OCI-LY3 (cell line): ENCODE measurements around the gene PSMG1.
A peak's percentile ranks its signal among the peaks of the same experiment; 100 is the strongest.
"Not testable (repeated sequence)": the region's sequence is repeated elsewhere in the genome, so short reads cannot be mapped to it uniquely, and the experiment has no call there.

Source experiments
- H2AFZ ChIP-seq: fragments of 200-600, 300-600 bp; shearing (Covaris generic); 2 replicates; pipeline ENCODE4 v1.6.0; 2014; ENCODE audit warnings: antibody characterized with exemption, low read depth, low read length
- H3K27ac ChIP-seq: fragments of 200-600, 300-600 bp; sonication (generic); 2 replicates; pipeline ENCODE4 v1.5.1; 2014; ENCODE audit warnings: mild to moderate bottlenecking, low read length, moderate library complexity, mixed read lengths
- H3K27me3 ChIP-seq: fragments of 200-600, 300-600 bp; sonication (generic); 2 replicates; pipeline ENCODE4 v1.6.1; 2014; ENCODE audit warnings: low read depth, low read length, mixed read lengths
- H3K36me3 ChIP-seq: fragments of 200-600, 300-600 bp; sonication (generic); replicated peaks from 2 replicates; pipeline ENCODE3; 2014; ENCODE audit warnings: low read depth, low read length, mixed read lengths
- H3K4me1 ChIP-seq: fragments of 300-600, 200-600 bp; sonication (generic); 2 replicates; pipeline ENCODE4 v1.6.1; 2014; ENCODE audit warnings: low read length, mixed read lengths
- H3K4me2 ChIP-seq: fragments of 200-600, 300-600 bp; sonication (generic); 2 replicates; pipeline ENCODE4 v1.6.1; 2014; ENCODE audit warnings: low read length, mixed read lengths
- H3K4me3 ChIP-seq: fragments of 300-600, 200-600 bp; sonication (generic); 2 replicates; pipeline ENCODE4 v1.5.1; 2014; ENCODE audit warnings: antibody characterized with exemption, mild to moderate bottlenecking, low read length, moderate library complexity
- H3K79me2 ChIP-seq: fragments of 300-600, 200-600 bp; shearing (Covaris generic); 2 replicates; pipeline ENCODE4 v1.6.1; 2014; ENCODE audit warnings: mild to moderate bottlenecking, low read length, mixed read lengths
- H3K9ac ChIP-seq: fragments of 300-600, 200-600 bp; shearing (Covaris generic); 2 replicates; pipeline ENCODE4 v1.6.0; 2014; ENCODE audit warnings: mild to moderate bottlenecking, low read length, moderate library complexity
- H3K9me3 ChIP-seq: fragments of 200-600, 300-600 bp; shearing (Covaris generic); 2 replicates; pipeline ENCODE4 v1.6.1; 2014; ENCODE audit warnings: low read length, mixed read lengths; ENCODE audit not compliant: insufficient read depth
- H4K20me1 ChIP-seq: fragments of 200-600, 300-600 bp; sonication (generic); 2 replicates; pipeline ENCODE4 v1.6.1; 2016; ENCODE audit warnings: low read length, mixed read lengths; ENCODE audit not compliant: insufficient read depth
- CTCF ChIP-seq: fragments of 200-600, 300-600 bp; sonication (generic); IDR thresholded peaks from 2 replicates; pipeline ENCODE4 v1.5.1; 2014; ENCODE audit warnings: antibody characterized with exemption, low read length, low read depth
- EZH2phosphoT487 ChIP-seq: fragments of 200-600 bp; shearing (Covaris generic); IDR thresholded peaks from 2 replicates; pipeline ENCODE4 v1.6.1; 2018; ENCODE audit warnings: antibody characterized with exemption, mixed run types, low read depth

The PSMG1 gene

GRCh38 chr21:39137248-39138178, 45.7 kb downstream of the PSMG1 start:
- H4K20me1 ChIP-seq: no peaks in the 10 kb centered on the region
- TF ChIP-seq EZH2phosphoT487 (no peak), CTCF (no peak)
- H2AFZ ChIP-seq: no peak overlapping the region
- H3K79me2 ChIP-seq: no peaks in the 10 kb centered on the region
- H3K27me3 ChIP-seq: no peaks in the 10 kb centered on the region
- H3K36me3 ChIP-seq: no peaks in the 10 kb centered on the region
- H3K4me1 ChIP-seq: peaks cover 36% of the 10 kb centered on the region
- no peak overlapping the region for H3K27ac ChIP-seq
- H3K4me2 ChIP-seq: no peak overlapping the region
- no peaks in the 10 kb centered on the region for H3K9me3 ChIP-seq
- no peak overlapping the region for H3K9ac ChIP-seq
- no peak overlapping the region for H3K4me3 ChIP-seq

- Histone ChIP-seq H2AFZ (no peak overlapping the region), H3K9me3 (no peaks in the 10 kb centered on the region), H3K27ac (no peak overlapping the region), H3K9ac (no peak overlapping the region), H3K4me1 (peaks cover 36% of the 10 kb centered on the region), H3K4me2 (0 out of 2 replicates have a peak overlapping the region, but pooled peaks have one; percentile 18), H3K27me3 (no peaks in the 10 kb centered on the region), H3K79me2 (no peaks in the 10 kb centered on the region), H3K4me3 (no peak overlapping the region), H3K36me3 (no peaks in the 10 kb centered on the region), H4K20me1 (no peaks in the 10 kb centered on the region)
- no peak for TF ChIP-seq EZH2phosphoT487
- TF ChIP-seq CTCF: no peak
Observed at GRCh38 chr21:39136711-39137110, 46.5 kb downstream of the PSMG1 start.

- H3K9ac ChIP-seq, H4K20me1 ChIP-seq, H3K4me3 ChIP-seq, H3K9me3 ChIP-seq, H3K27me3 ChIP-seq, H2AFZ ChIP-seq, H3K79me2 ChIP-seq, H3K36me3 ChIP-seq: not testable (repeated sequence)
- Histone ChIP-seq H3K27ac (peak overlapping the region; percentile 68; the same call in 1 of the 2 replicates), H3K4me2 (0 out of 2 replicates have a peak overlapping the region, but pooled peaks have one; percentile 59), H3K4me1 (peaks cover 36% of the 10 kb centered on the region)
- peak; percentile 25; the same call in 1 of the 2 replicates for TF ChIP-seq CTCF
Observed at GRCh38 chr21:39136138-39136537, 47.1 kb downstream of the PSMG1 start.

- no peak overlapping the region for H3K9ac ChIP-seq
- H4K20me1 ChIP-seq: no peaks in the 10 kb centered on the region
- no peaks in the 10 kb centered on the region for H3K9me3 ChIP-seq
- no peak overlapping the region for H2AFZ ChIP-seq
- peak overlapping the region; percentile 31 for H3K4me3 ChIP-seq
- no peaks in the 10 kb centered on the region for H3K79me2 ChIP-seq
- no peaks in the 10 kb centered on the region for H3K36me3 ChIP-seq
- peaks cover 36% of the 10 kb centered on the region for H3K4me1 ChIP-seq
- peak overlapping the region; percentile 59 for H3K4me2 ChIP-seq
- H3K27ac ChIP-seq: peak overlapping the region; percentile 68
- no peak for TF ChIP-seq EZH2phosphoT487
- TF ChIP-seq CTCF: no peak
- H3K27me3 ChIP-seq: peaks cover 5% of the 10 kb centered on the region; the same call in 1 of the 2 replicates
Observed at GRCh38 chr21:39134288-39134810, 48.9 kb downstream of the PSMG1 start.
